ENCODE data around the gene WARS2.
"Not testable (repeated sequence)": the region's sequence is repeated elsewhere in the genome, so short reads cannot be mapped to it uniquely, and the experiment has no call there.

WARS2 gene

GRCh38 chr1:119141020-119141424 lies 569 bp upstream of the WARS2 start:
- in situ Hi-C loops (cut with MboI; ENCODE audit: low sequenced_read_pairs) = no loop called here

- in situ Hi-C loops (cut with MboI; ENCODE audit: low sequenced_read_pairs) = no loop called here
These were observed 636 bp downstream of the WARS2 start for GRCh38 chr1:119139857-119140176.

- in situ Hi-C loops (cut with MboI; ENCODE audit: low sequenced_read_pairs) = no loop called here
These were observed 1.1 kb downstream of the WARS2 start for GRCh38 chr1:119139403-119139802.

GRCh38 chr1:119136401-119136800 lies 4.1 kb downstream of the WARS2 start:
- in situ Hi-C loops (cut with MboI; ENCODE audit: low sequenced_read_pairs) = no loop called here

- in situ Hi-C loops (cut with MboI; ENCODE audit: low sequenced_read_pairs) = no loop called here
These were observed 6.5 kb downstream of the WARS2 start for GRCh38 chr1:119133987-119134386.

- in situ Hi-C loops (cut with MboI; ENCODE audit: low sequenced_read_pairs) = no loop called here
These were observed 8.3 kb downstream of the WARS2 start for GRCh38 chr1:119132179-119132578.

GRCh38 chr1:119125874-119126273 lies 14.6 kb downstream of the WARS2 start:
- in situ Hi-C loops (cut with MboI; ENCODE audit: low sequenced_read_pairs) = no loop called here

GRCh38 chr1:119124764-119125163 lies 15.7 kb downstream of the WARS2 start:
- in situ Hi-C loops (cut with MboI; ENCODE audit: low sequenced_read_pairs) = no loop called here

- in situ Hi-C loops (cut with MboI; ENCODE audit: low sequenced_read_pairs) = not testable (repeated sequence)
These were observed 18.6 kb downstream of the WARS2 start for GRCh38 chr1:119121872-119122271.

GRCh38 chr1:119116725-119117124 lies 23.7 kb downstream of the WARS2 start:
- in situ Hi-C loops (cut with MboI; ENCODE audit: low sequenced_read_pairs) = no loop called here

- in situ Hi-C loops (cut with MboI; ENCODE audit: low sequenced_read_pairs) = no loop called here
These were observed 24.7 kb downstream of the WARS2 start for GRCh38 chr1:119115736-119116135.

- in situ Hi-C loops (cut with MboI; ENCODE audit: low sequenced_read_pairs) = no loop called here
These were observed 25.1 kb downstream of the WARS2 start for GRCh38 chr1:119115311-119115710.

- in situ Hi-C loops (cut with MboI; ENCODE audit: low sequenced_read_pairs) = no loop called here
These were observed 25.7 kb downstream of the WARS2 start for GRCh38 chr1:119114786-119115185.

GRCh38 chr1:119112791-119113190 lies 27.7 kb downstream of the WARS2 start:
- in situ Hi-C loops (cut with MboI; ENCODE audit: low sequenced_read_pairs) = no loop called here

- in situ Hi-C loops (cut with MboI; ENCODE audit: low sequenced_read_pairs) = no loop called here
These were observed 28.2 kb downstream of the WARS2 start for GRCh38 chr1:119112244-119112643.

- in situ Hi-C loops (cut with MboI; ENCODE audit: low sequenced_read_pairs) = no loop called here
These were observed 31.5 kb downstream of the WARS2 start for GRCh38 chr1:119108988-119109387.

GRCh38 chr1:119103764-119104163 lies 36.7 kb downstream of the WARS2 start:
- in situ Hi-C loops (cut with MboI; ENCODE audit: low sequenced_read_pairs) = no loop called here

GRCh38 chr1:119102051-119102450 lies 38.4 kb downstream of the WARS2 start:
- in situ Hi-C loops (cut with MboI; ENCODE audit: low sequenced_read_pairs) = no loop called here

- in situ Hi-C loops (cut with MboI; ENCODE audit: low sequenced_read_pairs) = no loop called here
These were observed 38.9 kb downstream of the WARS2 start for GRCh38 chr1:119101563-119101962.

GRCh38 chr1:119099775-119100174 lies 40.7 kb downstream of the WARS2 start:
- in situ Hi-C loops (cut with MboI; ENCODE audit: low sequenced_read_pairs) = no loop called here

GRCh38 chr1:119097380-119097779 lies 43.1 kb downstream of the WARS2 start:
- in situ Hi-C loops (cut with MboI; ENCODE audit: low sequenced_read_pairs) = no loop called here

GRCh38 chr1:119093721-119094120 lies 46.7 kb downstream of the WARS2 start:
- in situ Hi-C loops (cut with MboI; ENCODE audit: low sequenced_read_pairs) = no loop called here

GRCh38 chr1:119091618-119092017 lies 48.8 kb downstream of the WARS2 start:
- in situ Hi-C loops (cut with MboI; ENCODE audit: low sequenced_read_pairs) = no loop called here

GRCh38 chr1:119090250-119090649 lies 50.2 kb downstream of the WARS2 start:
- in situ Hi-C loops (cut with MboI; ENCODE audit: low sequenced_read_pairs) = no loop called here
